Activated CD4-positive, alpha-beta memory T cell treated with anti-CD3 and anti-CD28 coated beads, Interleukin-2, amount 10 ng/mL, durations not matched to agents 7 days and 5 days (primary cell): ENCODE results near the gene CTIF. TPM values are rescaled to one million over a fixed set of nuclear protein-coding genes. Genes with fewer than 3 reads are reported as not detected.

Experiments
- CTCF ChIA-PET: fragments of 350-600 bp; sonication (Branson Sonifier 250); formaldehyde crosslinking; loops from one replicate; lab custom pipeline; 2021; ENCODE audit warnings: antibody characterized with exemption, inconsistent platforms; lab: Charles Lee
- POLR2A ChIA-PET: fragments of 350-600 bp; sonication (Branson Sonifier 250); formaldehyde crosslinking; loops from one replicate; lab custom pipeline; 2021; ENCODE audit warnings: antibody characterized with exemption; lab: Charles Lee
- DNase-seq: peaks from one replicate; pipeline ENCODE4 v3.0.0-alpha.2; 2020
- H3K27ac Mint-ChIP-seq: one replicate; pipeline ENCODE4 v1.8.0; 2021; ENCODE audit warnings: mild to moderate bottlenecking, mixed read lengths
- H3K27me3 Mint-ChIP-seq: one replicate; pipeline ENCODE4 v1.8.0; 2021; ENCODE audit warnings: mixed read lengths
- H3K36me3 Mint-ChIP-seq: one replicate; pipeline ENCODE4 v1.8.0; 2021; ENCODE audit warnings: low read depth, mixed read lengths
- H3K4me1 Mint-ChIP-seq: one replicate; pipeline ENCODE4 v1.8.0; 2021; ENCODE audit warnings: mixed read lengths
- H3K4me3 Mint-ChIP-seq: one replicate; pipeline ENCODE4 v1.8.0; 2021; ENCODE audit warnings: mild to moderate bottlenecking, mixed read lengths
- H3K9me3 Mint-ChIP-seq: one replicate; pipeline ENCODE4 v1.8.0; 2021; ENCODE audit warnings: mixed read lengths
- total RNA-seq, 2 experiments: library from RNA; stranded (reverse); gene quantifications; one replicate each; pipeline ENCODE4 v1.2.3, GENCODE V29; 2021

CTIF gene
- total RNA-seq, 2 experiments from 2014 or later = 4.9 to 5.1 TPM

DNA sequence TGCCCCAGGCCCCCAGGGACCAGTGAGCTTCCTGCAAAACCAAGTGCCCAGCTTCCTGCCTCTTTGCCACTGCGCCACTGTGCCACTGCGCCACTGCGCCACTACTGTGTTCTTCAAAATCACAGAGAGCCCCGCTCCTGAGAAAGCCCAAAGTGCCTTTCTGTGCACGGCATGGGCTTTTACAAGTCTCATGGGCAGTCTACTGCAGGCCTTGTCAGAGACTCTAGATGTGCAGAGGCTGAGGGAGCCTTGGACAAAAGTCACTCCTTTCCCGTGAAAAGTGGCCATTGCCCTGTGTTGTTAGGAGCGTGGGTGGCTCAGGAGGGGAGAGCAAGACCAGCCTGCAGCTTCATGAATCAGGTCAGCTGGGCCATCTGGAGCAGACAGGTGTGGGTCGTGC is 231.4 kb downstream of the CTIF start:
- ChIA-PET CTCF (no interaction called here), POLR2A (no interaction called here)
- no peak overlapping the region for H3K4me3 Mint-ChIP-seq
- H3K27me3 Mint-ChIP-seq = no peaks in the 10 kb centered on the region
- no peak overlapping the region for H3K27ac Mint-ChIP-seq
- H3K4me1 Mint-ChIP-seq = peaks cover under 1% of the 10 kb centered on the region
- H3K9me3 Mint-ChIP-seq = no peaks in the 10 kb centered on the region
- DNase-seq = no peak
- no peaks in the 10 kb centered on the region for H3K36me3 Mint-ChIP-seq

DNA sequence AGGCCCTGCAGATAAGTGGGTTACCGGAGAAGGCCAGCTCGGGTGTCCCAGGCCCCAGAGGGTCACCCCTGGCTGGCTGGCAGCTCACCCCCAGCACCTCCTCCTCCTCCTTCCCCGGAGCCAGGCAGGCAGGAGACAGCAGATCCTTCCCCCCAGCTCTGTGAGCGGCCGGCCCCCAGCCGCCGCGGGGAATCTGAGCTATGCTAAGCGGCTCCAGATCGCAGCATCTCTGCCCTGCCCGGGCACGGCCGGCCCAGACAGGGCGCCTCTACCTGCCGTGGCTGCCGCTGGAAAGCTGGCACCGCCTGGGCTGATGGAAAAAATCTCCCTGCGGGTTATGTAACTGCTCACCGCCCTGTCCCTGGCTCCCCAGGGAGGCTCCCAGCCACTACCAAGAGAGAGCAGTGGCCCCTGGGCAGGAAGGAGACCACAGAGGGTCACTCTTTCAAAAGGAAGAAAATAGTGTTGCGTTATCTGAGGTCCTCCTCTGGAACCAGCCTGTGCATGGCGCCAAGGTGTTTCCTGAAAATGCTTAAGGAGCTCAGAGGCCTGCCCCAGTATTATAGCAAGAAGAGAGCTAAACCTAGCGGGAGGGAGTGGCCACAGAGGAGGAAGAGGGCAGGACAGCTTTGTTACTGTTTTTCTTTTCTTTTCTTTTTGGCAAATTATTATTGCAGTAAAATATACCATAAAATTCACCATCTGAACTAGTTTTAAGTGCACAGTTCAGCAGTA is 233.0 kb downstream of the CTIF start:
- H3K36me3 Mint-ChIP-seq = no peaks in the 10 kb centered on the region
- H3K27ac Mint-ChIP-seq = no peak overlapping the region
- DNase-seq = no peak
- ChIA-PET CTCF (interaction anchor here (0.8 kb wide), 1 partner anchor 13 kb away, joined by 3 read pairs; no protein-coding TSS in a partner anchor), POLR2A (no interaction called here)
- no peak overlapping the region for H3K4me3 Mint-ChIP-seq
- no peaks in the 10 kb centered on the region for H3K4me1 Mint-ChIP-seq
- H3K9me3 Mint-ChIP-seq = no peaks in the 10 kb centered on the region
- no peaks in the 10 kb centered on the region for H3K27me3 Mint-ChIP-seq

- ChIA-PET POLR2A (no interaction called here), CTCF (no interaction called here)
- H3K36me3 Mint-ChIP-seq = no peaks in the 10 kb centered on the region
- DNase-seq = no peak
- no peak overlapping the region for H3K4me3 Mint-ChIP-seq
- H3K4me1 Mint-ChIP-seq = peaks cover 5% of the 10 kb centered on the region
- H3K27ac Mint-ChIP-seq = no peak overlapping the region
- H3K9me3 Mint-ChIP-seq = no peaks in the 10 kb centered on the region
- no peaks in the 10 kb centered on the region for H3K27me3 Mint-ChIP-seq
Measured at GRCh38 chr18:48772457-48772856, 233.6 kb downstream of the CTIF start.

- ChIA-PET CTCF (interaction anchor here (1.5 kb wide), 1 partner anchor 140 kb away, joined by 8 read pairs; no protein-coding TSS in a partner anchor), POLR2A (no interaction called here)
- H3K27me3 Mint-ChIP-seq = no peaks in the 10 kb centered on the region
- no peak overlapping the region for H3K27ac Mint-ChIP-seq
- H3K36me3 Mint-ChIP-seq = no peaks in the 10 kb centered on the region
- peaks cover 9% of the 10 kb centered on the region for H3K4me1 Mint-ChIP-seq
- H3K9me3 Mint-ChIP-seq = no peaks in the 10 kb centered on the region
- no peak for DNase-seq
- no peak overlapping the region for H3K4me3 Mint-ChIP-seq
Measured at GRCh38 chr18:48773821-48774220, 235.0 kb downstream of the CTIF start.

DNA sequence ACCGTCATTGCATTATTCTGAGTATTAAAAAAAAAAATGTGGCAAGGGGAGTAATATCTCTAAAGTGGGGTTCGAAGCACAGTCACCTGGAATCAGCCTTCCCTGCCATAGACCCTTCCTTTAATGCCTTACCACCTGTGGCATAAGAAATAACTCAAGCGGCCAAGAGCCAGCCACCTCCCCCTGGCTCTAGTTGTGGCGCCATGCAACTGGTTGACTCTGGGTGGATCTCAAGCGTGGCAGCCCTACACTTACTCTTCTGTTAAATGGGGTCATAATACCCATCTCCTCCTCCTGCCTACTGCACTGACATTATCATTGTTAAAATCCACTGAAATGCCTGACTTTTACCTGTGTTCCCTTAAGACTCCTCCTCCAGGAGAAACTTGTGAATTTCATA is 236.1 kb downstream of the CTIF start:
- CTCF ChIA-PET = interaction anchor here (1.0 to 3.6 kb wide), 3 partner anchors 33 to 267 kb away, joined by 3 to 27 read pairs (median 3); no protein-coding TSS in a partner anchor

GRCh38 chr18:48775372-48776155 is 236.7 kb downstream of the CTIF start:
- H3K4me1 Mint-ChIP-seq = peaks cover 9% of the 10 kb centered on the region
- H3K9me3 Mint-ChIP-seq = no peaks in the 10 kb centered on the region
- H3K27ac Mint-ChIP-seq = no peak overlapping the region
- H3K4me3 Mint-ChIP-seq = no peak overlapping the region
- H3K36me3 Mint-ChIP-seq = no peaks in the 10 kb centered on the region
- DNase-seq = no peak
- H3K27me3 Mint-ChIP-seq = no peaks in the 10 kb centered on the region
- ChIA-PET CTCF (interaction anchor here (1.0 to 3.6 kb wide), 5 partner anchors 32 to 431 kb away, joined by 3 to 27 read pairs (median 4); no protein-coding TSS in a partner anchor), POLR2A (no interaction called here)

More for the DNA sequence above, 236.1 kb downstream of the CTIF start:
- Mint-ChIP-seq H3K36me3 (no peaks in the 10 kb centered on the region), H3K27ac (no peak overlapping the region), H3K27me3 (no peaks in the 10 kb centered on the region), H3K4me1 (peaks cover 9% of the 10 kb centered on the region), H3K9me3 (no peaks in the 10 kb centered on the region), H3K4me3 (no peak overlapping the region)
- POLR2A ChIA-PET = no interaction called here
- DNase-seq = no peak

- Mint-ChIP-seq H3K27me3 (no peaks in the 10 kb centered on the region), H3K4me3 (no peak overlapping the region), H3K4me1 (peaks cover 9% of the 10 kb centered on the region), H3K36me3 (no peaks in the 10 kb centered on the region), H3K9me3 (no peaks in the 10 kb centered on the region), H3K27ac (no peak overlapping the region)
- ChIA-PET POLR2A (interaction anchor here (1.6 kb wide), 2 partner anchors 100 to 139 kb away, joined by 3 to 4 read pairs; no protein-coding TSS in a partner anchor), CTCF (interaction anchor here (0.6 to 3.6 kb wide), 15 partner anchors 9 to 462 kb away, joined by 3 to 27 read pairs (median 4); no protein-coding TSS in a partner anchor)
- no peak for DNase-seq
Measured at GRCh38 chr18:48776156-48776555, 237.3 kb downstream of the CTIF start.

- H3K36me3 Mint-ChIP-seq = no peaks in the 10 kb centered on the region
- no peak overlapping the region for H3K4me3 Mint-ChIP-seq
- DNase-seq = no peak
- no peaks in the 10 kb centered on the region for H3K9me3 Mint-ChIP-seq
- H3K27ac Mint-ChIP-seq = no peak overlapping the region
- H3K4me1 Mint-ChIP-seq = peaks cover 9% of the 10 kb centered on the region
- H3K27me3 Mint-ChIP-seq = no peaks in the 10 kb centered on the region
- ChIA-PET CTCF (interaction anchor here (0.6 to 3.6 kb wide), 15 partner anchors 10 to 462 kb away, joined by 3 to 27 read pairs (median 4); no protein-coding TSS in a partner anchor), POLR2A (interaction anchor here (1.6 kb wide), 2 partner anchors 100 to 139 kb away, joined by 3 to 4 read pairs; no protein-coding TSS in a partner anchor)
Measured at GRCh38 chr18:48776641-48777025, 237.8 kb downstream of the CTIF start.

DNA sequence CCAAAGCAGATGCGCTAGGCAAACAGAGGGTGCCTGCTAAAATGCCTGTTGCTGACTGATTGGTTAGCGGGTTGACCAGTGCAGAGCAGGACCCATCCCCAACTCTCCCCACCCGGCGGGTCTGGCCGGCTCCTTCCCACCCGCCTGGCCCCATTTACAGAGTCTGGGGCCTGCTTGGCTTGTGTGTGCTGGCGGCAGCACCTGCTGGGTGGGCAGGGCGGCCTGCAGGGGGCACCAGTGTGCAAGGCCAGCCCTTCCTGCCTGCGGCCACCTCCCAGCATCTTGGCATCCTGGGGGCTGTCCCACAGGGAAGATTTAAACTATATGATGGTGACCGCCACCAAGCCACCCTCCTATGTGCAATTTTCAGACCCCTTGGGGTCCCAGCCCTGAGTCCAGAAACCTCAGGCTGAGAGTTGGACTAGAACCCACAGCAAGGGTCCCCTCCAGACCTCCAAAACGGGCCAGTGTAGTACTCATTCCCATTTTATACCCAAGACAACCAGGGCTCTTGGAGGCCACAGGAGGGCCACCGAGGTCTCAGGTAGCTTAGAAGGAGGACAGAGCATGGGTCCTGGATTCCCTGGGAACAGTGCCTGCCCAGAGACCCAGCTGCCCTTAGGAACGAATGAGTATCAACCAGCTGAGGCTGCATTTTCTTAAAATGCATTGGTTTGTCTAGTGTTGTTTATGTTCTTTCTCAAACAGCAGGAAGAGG is 238.4 kb downstream of the CTIF start:
- no peaks in the 10 kb centered on the region for H3K9me3 Mint-ChIP-seq
- no peak overlapping the region for H3K4me3 Mint-ChIP-seq
- H3K27ac Mint-ChIP-seq = no peak overlapping the region
- peak; percentile 77 for DNase-seq
- POLR2A ChIA-PET = interaction anchor here (1.0 to 1.9 kb wide), 4 partner anchors 37 to 138 kb away, joined by 3 to 4 read pairs (median 4); no protein-coding TSS in a partner anchor
- peaks cover 9% of the 10 kb centered on the region for H3K4me1 Mint-ChIP-seq
- H3K27me3 Mint-ChIP-seq = no peaks in the 10 kb centered on the region
- CTCF ChIA-PET = interaction anchor here (0.6 to 3.6 kb wide), 26 partner anchors 8 to 461 kb away, joined by 3 to 27 read pairs (median 4); no protein-coding TSS in a partner anchor
- no peaks in the 10 kb centered on the region for H3K36me3 Mint-ChIP-seq

- H3K27ac Mint-ChIP-seq = no peak overlapping the region
- DNase-seq = no peak
- no peaks in the 10 kb centered on the region for H3K36me3 Mint-ChIP-seq
- H3K4me3 Mint-ChIP-seq = no peak overlapping the region
- no peaks in the 10 kb centered on the region for H3K27me3 Mint-ChIP-seq
- no peaks in the 10 kb centered on the region for H3K9me3 Mint-ChIP-seq
- ChIA-PET POLR2A (interaction anchor here (1.0 to 1.9 kb wide), 4 partner anchors 36 to 138 kb away, joined by 3 to 4 read pairs (median 4); no protein-coding TSS in a partner anchor), CTCF (interaction anchor here (0.6 to 3.6 kb wide), 18 partner anchors 8 to 461 kb away, joined by 3 to 27 read pairs (median 4); no protein-coding TSS in a partner anchor)
- H3K4me1 Mint-ChIP-seq = peaks cover 9% of the 10 kb centered on the region
Measured at GRCh38 chr18:48777744-48778116, 238.9 kb downstream of the CTIF start.

DNA sequence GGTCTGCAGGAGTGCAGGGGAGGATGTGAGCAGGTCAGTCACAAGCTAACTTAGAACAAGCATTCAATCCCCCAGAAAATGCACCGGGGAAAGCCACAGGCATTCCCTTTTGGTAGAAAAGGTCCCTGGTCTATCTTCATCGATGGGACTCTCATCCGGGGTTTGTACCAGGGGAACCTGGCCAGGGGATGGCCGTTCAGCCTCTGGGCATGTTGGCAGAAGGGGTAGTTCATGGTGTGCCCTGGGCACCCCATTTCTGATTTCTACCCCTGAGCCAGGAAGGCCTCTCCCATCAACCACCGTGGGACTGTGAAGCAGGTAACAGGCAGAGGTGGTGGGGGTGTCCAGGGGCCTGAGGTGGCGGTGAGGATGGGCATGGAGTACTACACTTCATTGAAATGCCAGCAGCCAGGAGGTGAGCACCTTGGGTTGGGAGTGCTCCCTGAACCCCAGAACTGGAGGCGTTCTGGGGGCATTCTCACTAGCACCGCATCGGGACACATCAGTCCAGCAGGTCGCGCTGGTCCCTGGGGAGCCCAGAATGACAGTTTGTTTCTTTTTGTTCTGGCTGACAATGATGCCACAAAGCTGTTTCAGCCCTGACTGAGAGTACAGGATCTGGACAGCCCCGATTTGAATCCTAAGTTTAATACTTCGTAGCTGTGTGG is 239.6 kb downstream of the CTIF start:
- DNase-seq = no peak
- ChIA-PET POLR2A (interaction anchor here (1.9 kb wide), 2 partner anchors 90 to 170 kb away, joined by 4 read pairs; no protein-coding TSS in a partner anchor), CTCF (interaction anchor here (0.6 to 3.6 kb wide), 15 partner anchors 7 to 205 kb away, joined by 3 to 27 read pairs (median 3); no protein-coding TSS in a partner anchor)
- Mint-ChIP-seq H3K4me3 (no peak overlapping the region), H3K4me1 (peaks cover 9% of the 10 kb centered on the region), H3K36me3 (no peaks in the 10 kb centered on the region), H3K9me3 (no peaks in the 10 kb centered on the region), H3K27me3 (no peaks in the 10 kb centered on the region), H3K27ac (no peak overlapping the region)
